Peyer's patch (tissue), 4 donors: ENCODE results near the gene GPC5. TPM values are rescaled to one million over a fixed set of nuclear protein-coding genes. Genes with fewer than 3 reads are reported as not detected.

ENCODE experiments used
- DNase-seq, 3 donors: peaks; one replicate each; pipeline ENCODE4 v3.0.0-alpha.2; 2017 to 2019
- H3K27ac ChIP-seq, 4 donors: fragments of 200-600 bp; sonication (generic); one replicate each; pipeline ENCODE4 v1.5.1; 2016 to 2019
- H3K27me3 ChIP-seq, 2 donors: fragments of 200-600 bp; sonication (generic); one replicate each; pipeline ENCODE4 v1.5.1; 2019
- H3K36me3 ChIP-seq, 3 donors: fragments of 200-600 bp; sonication (generic); one replicate each; pipeline ENCODE4 v1.5.1; 2016 to 2019
- H3K4me1 ChIP-seq, 4 donors: fragments of 200-600 bp; sonication (generic); one replicate each; pipeline ENCODE4 v1.5.1; 2016 to 2019
- H3K4me3 ChIP-seq, 4 donors: fragments of 200-600 bp; sonication (generic); 1 replicate in 3 of 4; 2 replicates in 1 of 4; pipeline ENCODE4 v1.5.1; 2016 to 2019; ENCODE audit warnings: mild to moderate bottlenecking in 1 of 4
- H3K9me3 ChIP-seq, 4 donors: fragments of 200-600 bp; sonication (generic); one replicate each; pipeline ENCODE4 v1.5.1; 2016 to 2019; ENCODE audit warnings: mild to moderate bottlenecking in 1 of 4
- CTCF ChIP-seq, 6 experiments: fragments of 450-650 bp in 4 of 6; fragments of 200-600 bp in 2 of 6; sonication (generic) in 1 of 6; IDR thresholded peaks; one replicate each; pipeline ENCODE4 v1.5.1; 2017 to 2019; ENCODE audit warnings: antibody characterized with exemption in 6 of 6, mild to moderate bottlenecking in 3 of 6, moderate library complexity in 1 of 6
- POLR2A ChIP-seq, 2 donors: fragments of 450-650 bp; IDR thresholded peaks; one replicate each; pipeline ENCODE4 v1.5.1; 2017; ENCODE audit warnings: antibody characterized with exemption in 2 of 2, mild to moderate bottlenecking in 2 of 2, moderate library complexity in 2 of 2
- total RNA-seq, 4 donors: library from RNA; depleted of rRNA; stranded (reverse); fragments of >200 nt; gene quantifications; one replicate each; pipeline ENCODE4 v1.1.0, GENCODE V29; 2016

The GPC5 gene
- total RNA-seq, 4 donors from 2014 or later = 4.1 TPM; not detected in 3

GRCh38 chr13:91456837-91457236 lies 58.4 kb downstream of the GPC5 start:
- Histone ChIP-seq H3K36me3 (no peaks in the 10 kb centered on the region), H3K27me3 (no peaks in the 10 kb centered on the region), H3K9me3 (no peaks in the 10 kb centered on the region), H3K27ac (no peak overlapping the region), H3K4me1 (no peaks in the 10 kb centered on the region), H3K4me3 (no peak overlapping the region)
- no peak for DNase-seq
- TF ChIP-seq CTCF (IDR thresholded peaks at IDR 0.05) (no peak), POLR2A (IDR thresholded peaks at IDR 0.05) (no peak)

- Histone ChIP-seq H3K4me3 (no peak overlapping the region), H3K27ac (no peak overlapping the region), H3K9me3 (no peaks in the 10 kb centered on the region), H3K27me3 (no peaks in the 10 kb centered on the region), H3K36me3 (no peaks in the 10 kb centered on the region), H3K4me1 (no peaks in the 10 kb centered on the region)
- TF ChIP-seq POLR2A (IDR thresholded peaks at IDR 0.05) (no peak), CTCF (IDR thresholded peaks at IDR 0.05) (no peak)
- DNase-seq = no peak
Observed at GRCh38 chr13:91459485-91459884, 61.1 kb downstream of the GPC5 start.

GRCh38 chr13:91464336-91464735 lies 65.9 kb downstream of the GPC5 start:
- no peak overlapping the region for H3K27ac ChIP-seq
- no peaks in the 10 kb centered on the region for H3K9me3 ChIP-seq
- DNase-seq = no peak
- H3K27me3 ChIP-seq = no peaks in the 10 kb centered on the region
- H3K36me3 ChIP-seq = no peaks in the 10 kb centered on the region
- H3K4me3 ChIP-seq = no peak overlapping the region
- H3K4me1 ChIP-seq = no peaks in the 10 kb centered on the region
- TF ChIP-seq POLR2A (IDR thresholded peaks at IDR 0.05) (no peak), CTCF (IDR thresholded peaks at IDR 0.05) (no peak)

GRCh38 chr13:91467236-91467635 lies 68.8 kb downstream of the GPC5 start:
- no peaks in the 10 kb centered on the region for H3K27me3 ChIP-seq
- H3K4me3 ChIP-seq = no peak overlapping the region
- no peak for DNase-seq
- H3K36me3 ChIP-seq = no peaks in the 10 kb centered on the region
- H3K27ac ChIP-seq = no peak overlapping the region
- H3K4me1 ChIP-seq = no peaks in the 10 kb centered on the region
- no peak for TF ChIP-seq POLR2A (IDR thresholded peaks at IDR 0.05)
- no peak for TF ChIP-seq CTCF (IDR thresholded peaks at IDR 0.05)
- no peaks in the 10 kb centered on the region for H3K9me3 ChIP-seq

GRCh38 chr13:91468301-91468700 lies 69.9 kb downstream of the GPC5 start:
- H3K36me3 ChIP-seq = no peaks in the 10 kb centered on the region
- no peaks in the 10 kb centered on the region for H3K9me3 ChIP-seq
- TF ChIP-seq POLR2A (IDR thresholded peaks at IDR 0.05) (no peak), CTCF (IDR thresholded peaks at IDR 0.05) (no peak)
- DNase-seq = no peak
- no peaks in the 10 kb centered on the region for H3K4me1 ChIP-seq
- no peak overlapping the region for H3K4me3 ChIP-seq
- H3K27me3 ChIP-seq = no peaks in the 10 kb centered on the region
- H3K27ac ChIP-seq = no peak overlapping the region

GRCh38 chr13:91470084-91470621 lies 71.7 kb downstream of the GPC5 start:
- no peak for DNase-seq
- no peak overlapping the region for H3K4me3 ChIP-seq
- H3K4me1 ChIP-seq = no peaks in the 10 kb centered on the region
- H3K36me3 ChIP-seq = no peaks in the 10 kb centered on the region
- H3K27me3 ChIP-seq = no peaks in the 10 kb centered on the region
- TF ChIP-seq CTCF (IDR thresholded peaks at IDR 0.05) = no peak
- no peak for TF ChIP-seq POLR2A (IDR thresholded peaks at IDR 0.05)
- no peaks in the 10 kb centered on the region for H3K9me3 ChIP-seq
- H3K27ac ChIP-seq = no peak overlapping the region
